ENCODE measurements around the gene PHACTR3.

Gene PHACTR3

DNA sequence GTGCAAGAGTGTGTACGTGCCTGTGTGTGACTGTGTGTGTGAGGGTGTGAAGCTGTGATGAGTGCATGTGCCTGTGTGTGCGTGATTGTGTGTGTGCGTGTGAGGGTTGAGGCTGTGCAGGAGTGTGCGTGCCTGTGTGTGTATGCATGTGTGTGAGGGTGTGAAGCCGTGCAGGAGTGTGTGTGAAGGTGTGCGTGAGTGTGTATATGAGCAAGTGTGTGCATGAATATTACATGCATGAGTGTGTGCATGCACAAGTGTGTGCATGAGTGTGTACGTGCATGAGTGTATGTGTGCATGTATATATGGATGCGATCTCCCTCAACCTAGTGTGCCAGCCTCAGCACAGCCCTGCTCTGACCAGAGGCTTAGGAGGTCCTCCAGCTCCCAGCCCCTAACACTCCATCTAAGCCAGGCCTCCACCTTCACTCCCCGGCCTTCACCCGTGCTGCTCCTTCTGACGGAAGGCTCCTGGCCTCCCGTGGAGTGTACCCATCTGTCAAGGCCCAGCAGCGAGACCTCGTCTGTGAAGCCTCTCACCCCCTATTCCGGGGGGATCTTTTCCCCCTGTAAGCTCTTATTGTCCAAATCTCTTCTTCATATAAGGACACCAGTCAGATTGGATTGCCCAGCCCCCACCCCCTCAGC lies 19.9 kb upstream of the PHACTR3 start:
- TF ChIP-seq CTCF (IDR thresholded peaks at IDR 0.05; ENCODE audit: low read depth, low read length, missing control alignments), result no peak
- no peak for DNase-seq (ENCODE audit: low read depth)
- H3K4me3 ChIP-seq (ENCODE audit: low read depth, low read length), result no peak overlapping the region

- no peak overlapping the region for H3K4me3 ChIP-seq (ENCODE audit: low read depth, low read length)
- no peak for TF ChIP-seq CTCF (IDR thresholded peaks at IDR 0.05; ENCODE audit: low read depth, low read length, missing control alignments)
- no peak for DNase-seq (ENCODE audit: low read depth)
These were observed 18.5 kb upstream of the PHACTR3 start for GRCh38 chr20:59585714-59586409.

DNA sequence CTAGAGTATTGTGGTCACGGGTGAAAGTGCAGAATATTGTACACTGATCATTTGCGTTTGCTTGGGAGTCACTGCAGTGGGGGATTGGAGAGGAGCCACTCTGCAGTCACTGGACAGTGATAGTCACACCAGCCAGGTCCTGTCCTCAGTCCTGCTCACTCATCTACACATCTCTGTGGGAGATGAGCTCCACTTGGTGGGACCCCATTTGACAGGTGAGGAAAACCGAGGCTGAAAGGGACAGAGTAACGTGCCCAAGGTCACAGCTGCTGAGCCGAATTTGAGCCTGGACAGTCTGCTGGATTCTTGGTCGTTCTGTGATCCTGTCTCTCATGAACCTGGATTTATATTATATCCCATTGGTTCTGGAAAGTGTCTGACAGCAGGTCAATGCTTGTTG lies 17.7 kb upstream of the PHACTR3 start:
- no peak overlapping the region for H3K4me3 ChIP-seq (ENCODE audit: low read depth, low read length)
- no peak for DNase-seq (ENCODE audit: low read depth)
- TF ChIP-seq CTCF (IDR thresholded peaks at IDR 0.05; ENCODE audit: low read depth, low read length, missing control alignments), result no peak

DNA sequence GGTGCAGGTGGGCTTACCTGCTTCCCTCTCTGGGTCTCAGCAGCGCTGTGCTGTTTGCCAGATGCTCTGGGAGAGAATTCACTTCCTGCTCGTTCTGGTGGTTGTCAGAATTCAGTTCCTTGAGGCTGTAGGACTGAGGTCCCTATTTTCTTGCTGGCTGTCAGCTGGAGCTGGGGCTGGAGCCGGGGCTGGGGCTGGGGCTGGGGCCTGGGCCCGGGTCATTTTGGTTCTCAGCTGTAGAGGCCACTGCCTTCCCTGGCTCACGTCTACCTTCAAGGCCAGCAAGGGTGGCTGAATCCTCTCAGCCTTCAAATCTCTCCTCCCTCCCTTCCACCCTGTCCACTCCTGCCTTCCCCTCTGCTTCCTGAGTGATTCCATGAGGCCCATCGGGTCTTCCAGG lies 16.8 kb upstream of the PHACTR3 start:
- no peak for DNase-seq (ENCODE audit: low read depth)
- TF ChIP-seq CTCF (IDR thresholded peaks at IDR 0.05; ENCODE audit: low read depth, low read length, missing control alignments), result no peak
- H3K4me3 ChIP-seq (ENCODE audit: low read depth, low read length), result no peak overlapping the region

DNA sequence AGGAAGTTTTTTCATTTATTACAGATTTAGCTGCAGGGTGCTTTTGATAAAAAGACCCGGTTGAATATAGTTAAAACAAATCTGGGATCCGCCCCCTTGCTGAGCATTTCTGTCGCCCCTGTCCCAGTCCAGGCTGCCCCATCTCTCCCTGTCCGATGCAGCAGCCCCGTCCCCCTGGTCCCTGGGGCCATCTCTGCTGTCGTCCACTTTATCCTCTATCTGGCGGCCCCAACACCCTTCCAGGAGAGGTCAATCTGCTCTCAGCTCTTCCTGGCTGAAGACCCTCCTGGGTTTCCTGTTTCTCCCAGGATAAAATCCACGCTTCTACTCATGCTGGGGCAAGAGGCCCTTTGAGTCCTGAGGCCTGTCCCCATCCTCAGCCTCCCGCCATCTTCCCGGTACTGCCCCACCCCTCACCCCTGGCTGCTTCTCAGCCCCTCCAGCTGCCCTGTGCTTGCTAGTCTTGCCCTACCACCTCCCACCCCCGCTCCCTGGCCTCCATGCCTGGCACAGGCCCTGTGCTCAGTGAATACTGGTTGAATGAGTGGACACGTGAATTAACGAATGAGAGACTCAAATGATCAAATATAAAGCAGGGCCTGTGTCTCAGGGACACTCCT lies 16.0 kb upstream of the PHACTR3 start:
- TF ChIP-seq CTCF (IDR thresholded peaks at IDR 0.05; ENCODE audit: low read depth, low read length, missing control alignments), result no peak
- DNase-seq (ENCODE audit: low read depth), result no peak
- no peak overlapping the region for H3K4me3 ChIP-seq (ENCODE audit: low read depth, low read length)

GRCh38 chr20:59589086-59589684 lies 15.2 kb upstream of the PHACTR3 start:
- H3K4me3 ChIP-seq (ENCODE audit: low read depth, low read length), result no peak overlapping the region
- no peak for DNase-seq (ENCODE audit: low read depth)
- no peak for TF ChIP-seq CTCF (IDR thresholded peaks at IDR 0.05; ENCODE audit: low read depth, low read length, missing control alignments)

Data from GM12864 (cell line).